GM19467 (cell line): ENCODE results near the gene OR5AN1.

ENCODE experiments used
- ATAC-seq: cut with Tn5 transposase; IDR thresholded peaks from one replicate; pipeline ENCODE4 v1.9.1; 2021; ENCODE audit warnings: mild to moderate bottlenecking, moderate library complexity; ENCODE audit not compliant: unreplicated experiment

The OR5AN1 gene

DNA sequence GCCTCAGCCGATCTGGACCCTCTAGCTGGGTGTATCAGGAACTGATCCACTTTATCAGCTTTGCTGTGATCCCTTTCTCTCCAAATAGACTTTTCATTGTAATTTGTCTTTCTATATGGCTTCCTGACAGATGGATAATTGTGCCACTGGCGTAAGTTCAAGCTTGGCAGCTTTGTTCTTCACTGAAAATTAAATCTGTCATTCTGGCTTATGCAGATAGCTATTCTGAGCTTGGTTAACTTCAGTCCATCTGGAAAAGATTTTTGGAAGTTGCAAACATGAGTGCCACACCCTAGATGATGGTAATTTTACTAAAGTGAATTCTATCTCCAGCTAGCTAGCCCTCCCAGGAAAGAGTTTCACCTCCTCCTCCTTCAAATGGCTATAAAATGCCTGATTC lies 59.5 kb downstream of the OR5AN1 start:
- no peak for ATAC-seq
